GM23338 (cell line): Measurements from ENCODE around the gene SLX4IP.

Experiments used
- EZH2 ChIP-seq: fragments of 200-600 bp; sonication (generic); IDR thresholded peaks from one replicate; pipeline ENCODE4 v1.8.0; 2017; ENCODE audit warnings: antibody characterized with exemption, mild to moderate bottlenecking, low read depth; ENCODE audit not compliant: unreplicated experiment
- EZH2phosphoT487 ChIP-seq: fragments of 200-600 bp; sonication (generic); IDR thresholded peaks from one replicate; pipeline ENCODE4 v1.8.1; 2018; ENCODE audit warnings: antibody characterized with exemption; ENCODE audit not compliant: unreplicated experiment
- POLR2AphosphoS5 ChIP-seq: IDR thresholded peaks from 2 replicates; pipeline ENCODE4 v1.6.1; 2016; ENCODE audit warnings: antibody characterized with exemption, low read depth
- ZNF114 ChIP-seq: fragments of 250-450 bp; sonication (Bioruptor Pico); IDR thresholded peaks from 2 replicates; pipeline ENCODE4 v1.5.0; 2020; ENCODE audit warnings: mild to moderate bottlenecking, moderate library complexity
- TF ChIP-seq, protein P1 (sequence below), 2 experiments: fragments of 200-600 bp in 1 of 2; sonication (generic) in 1 of 2; conservative IDR thresholded peaks; 2 replicates each; pipeline versions ENCODE4 v1.5.1 to v1.6.1; 2016 to 2017; ENCODE audit warnings: antibody characterized with exemption in 2 of 2, low read depth in 2 of 2, mild to moderate bottlenecking in 2 of 2, moderate library complexity in 1 of 2
- TF ChIP-seq, protein P2 (sequence below): IDR thresholded peaks from 2 replicates; pipeline ENCODE4 v1.6.1; 2016; ENCODE audit warnings: antibody characterized with exemption
- TF ChIP-seq, protein P3 (sequence below): fragments of 250-450 bp; sonication (Bioruptor Pico); IDR thresholded peaks from 2 replicates; pipeline ENCODE4 v1.5.0; 2020; ENCODE audit warnings: mild to moderate bottlenecking, moderate library complexity

DNA sequence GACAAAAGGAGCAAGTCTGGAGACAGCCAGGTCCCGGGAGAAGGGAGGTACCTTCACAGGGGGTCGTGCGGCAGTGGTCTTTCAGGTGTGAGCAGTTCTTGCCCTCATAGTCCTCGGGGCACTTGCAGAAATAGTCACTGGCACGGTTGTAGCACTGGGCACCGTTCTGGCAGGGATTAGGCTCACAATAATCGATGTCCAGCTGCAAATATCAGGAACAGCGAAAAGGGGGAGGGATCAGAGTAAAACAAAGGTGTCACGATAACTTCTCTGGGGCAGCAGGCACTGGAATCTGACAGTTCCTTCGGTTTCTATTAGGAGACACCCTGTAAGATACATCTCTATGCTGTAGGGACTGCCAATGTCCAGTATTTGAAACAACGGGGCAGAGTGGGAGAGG, 212.8 kb downstream of the SLX4IP start:
- TF ChIP-seq, protein P1, sequence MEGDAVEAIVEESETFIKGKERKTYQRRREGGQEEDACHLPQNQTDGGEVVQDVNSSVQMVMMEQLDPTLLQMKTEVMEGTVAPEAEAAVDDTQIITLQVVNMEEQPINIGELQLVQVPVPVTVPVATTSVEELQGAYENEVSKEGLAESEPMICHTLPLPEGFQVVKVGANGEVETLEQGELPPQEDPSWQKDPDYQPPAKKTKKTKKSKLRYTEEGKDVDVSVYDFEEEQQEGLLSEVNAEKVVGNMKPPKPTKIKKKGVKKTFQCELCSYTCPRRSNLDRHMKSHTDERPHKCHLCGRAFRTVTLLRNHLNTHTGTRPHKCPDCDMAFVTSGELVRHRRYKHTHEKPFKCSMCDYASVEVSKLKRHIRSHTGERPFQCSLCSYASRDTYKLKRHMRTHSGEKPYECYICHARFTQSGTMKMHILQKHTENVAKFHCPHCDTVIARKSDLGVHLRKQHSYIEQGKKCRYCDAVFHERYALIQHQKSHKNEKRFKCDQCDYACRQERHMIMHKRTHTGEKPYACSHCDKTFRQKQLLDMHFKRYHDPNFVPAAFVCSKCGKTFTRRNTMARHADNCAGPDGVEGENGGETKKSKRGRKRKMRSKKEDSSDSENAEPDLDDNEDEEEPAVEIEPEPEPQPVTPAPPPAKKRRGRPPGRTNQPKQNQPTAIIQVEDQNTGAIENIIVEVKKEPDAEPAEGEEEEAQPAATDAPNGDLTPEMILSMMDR (conservative IDR thresholded peaks at IDR 0.05; ENCODE audit: low read depth in 2 of 2): no peak
- TF ChIP-seq POLR2AphosphoS5 (no peak), EZH2 (no peak), ZNF114 (CRISPR knock-in tag) (no peak), EZH2phosphoT487 (no peak)
- TF ChIP-seq, protein P2, sequence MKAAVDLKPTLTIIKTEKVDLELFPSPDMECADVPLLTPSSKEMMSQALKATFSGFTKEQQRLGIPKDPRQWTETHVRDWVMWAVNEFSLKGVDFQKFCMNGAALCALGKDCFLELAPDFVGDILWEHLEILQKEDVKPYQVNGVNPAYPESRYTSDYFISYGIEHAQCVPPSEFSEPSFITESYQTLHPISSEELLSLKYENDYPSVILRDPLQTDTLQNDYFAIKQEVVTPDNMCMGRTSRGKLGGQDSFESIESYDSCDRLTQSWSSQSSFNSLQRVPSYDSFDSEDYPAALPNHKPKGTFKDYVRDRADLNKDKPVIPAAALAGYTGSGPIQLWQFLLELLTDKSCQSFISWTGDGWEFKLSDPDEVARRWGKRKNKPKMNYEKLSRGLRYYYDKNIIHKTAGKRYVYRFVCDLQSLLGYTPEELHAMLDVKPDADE: no peak
- TF ChIP-seq, protein P3, sequence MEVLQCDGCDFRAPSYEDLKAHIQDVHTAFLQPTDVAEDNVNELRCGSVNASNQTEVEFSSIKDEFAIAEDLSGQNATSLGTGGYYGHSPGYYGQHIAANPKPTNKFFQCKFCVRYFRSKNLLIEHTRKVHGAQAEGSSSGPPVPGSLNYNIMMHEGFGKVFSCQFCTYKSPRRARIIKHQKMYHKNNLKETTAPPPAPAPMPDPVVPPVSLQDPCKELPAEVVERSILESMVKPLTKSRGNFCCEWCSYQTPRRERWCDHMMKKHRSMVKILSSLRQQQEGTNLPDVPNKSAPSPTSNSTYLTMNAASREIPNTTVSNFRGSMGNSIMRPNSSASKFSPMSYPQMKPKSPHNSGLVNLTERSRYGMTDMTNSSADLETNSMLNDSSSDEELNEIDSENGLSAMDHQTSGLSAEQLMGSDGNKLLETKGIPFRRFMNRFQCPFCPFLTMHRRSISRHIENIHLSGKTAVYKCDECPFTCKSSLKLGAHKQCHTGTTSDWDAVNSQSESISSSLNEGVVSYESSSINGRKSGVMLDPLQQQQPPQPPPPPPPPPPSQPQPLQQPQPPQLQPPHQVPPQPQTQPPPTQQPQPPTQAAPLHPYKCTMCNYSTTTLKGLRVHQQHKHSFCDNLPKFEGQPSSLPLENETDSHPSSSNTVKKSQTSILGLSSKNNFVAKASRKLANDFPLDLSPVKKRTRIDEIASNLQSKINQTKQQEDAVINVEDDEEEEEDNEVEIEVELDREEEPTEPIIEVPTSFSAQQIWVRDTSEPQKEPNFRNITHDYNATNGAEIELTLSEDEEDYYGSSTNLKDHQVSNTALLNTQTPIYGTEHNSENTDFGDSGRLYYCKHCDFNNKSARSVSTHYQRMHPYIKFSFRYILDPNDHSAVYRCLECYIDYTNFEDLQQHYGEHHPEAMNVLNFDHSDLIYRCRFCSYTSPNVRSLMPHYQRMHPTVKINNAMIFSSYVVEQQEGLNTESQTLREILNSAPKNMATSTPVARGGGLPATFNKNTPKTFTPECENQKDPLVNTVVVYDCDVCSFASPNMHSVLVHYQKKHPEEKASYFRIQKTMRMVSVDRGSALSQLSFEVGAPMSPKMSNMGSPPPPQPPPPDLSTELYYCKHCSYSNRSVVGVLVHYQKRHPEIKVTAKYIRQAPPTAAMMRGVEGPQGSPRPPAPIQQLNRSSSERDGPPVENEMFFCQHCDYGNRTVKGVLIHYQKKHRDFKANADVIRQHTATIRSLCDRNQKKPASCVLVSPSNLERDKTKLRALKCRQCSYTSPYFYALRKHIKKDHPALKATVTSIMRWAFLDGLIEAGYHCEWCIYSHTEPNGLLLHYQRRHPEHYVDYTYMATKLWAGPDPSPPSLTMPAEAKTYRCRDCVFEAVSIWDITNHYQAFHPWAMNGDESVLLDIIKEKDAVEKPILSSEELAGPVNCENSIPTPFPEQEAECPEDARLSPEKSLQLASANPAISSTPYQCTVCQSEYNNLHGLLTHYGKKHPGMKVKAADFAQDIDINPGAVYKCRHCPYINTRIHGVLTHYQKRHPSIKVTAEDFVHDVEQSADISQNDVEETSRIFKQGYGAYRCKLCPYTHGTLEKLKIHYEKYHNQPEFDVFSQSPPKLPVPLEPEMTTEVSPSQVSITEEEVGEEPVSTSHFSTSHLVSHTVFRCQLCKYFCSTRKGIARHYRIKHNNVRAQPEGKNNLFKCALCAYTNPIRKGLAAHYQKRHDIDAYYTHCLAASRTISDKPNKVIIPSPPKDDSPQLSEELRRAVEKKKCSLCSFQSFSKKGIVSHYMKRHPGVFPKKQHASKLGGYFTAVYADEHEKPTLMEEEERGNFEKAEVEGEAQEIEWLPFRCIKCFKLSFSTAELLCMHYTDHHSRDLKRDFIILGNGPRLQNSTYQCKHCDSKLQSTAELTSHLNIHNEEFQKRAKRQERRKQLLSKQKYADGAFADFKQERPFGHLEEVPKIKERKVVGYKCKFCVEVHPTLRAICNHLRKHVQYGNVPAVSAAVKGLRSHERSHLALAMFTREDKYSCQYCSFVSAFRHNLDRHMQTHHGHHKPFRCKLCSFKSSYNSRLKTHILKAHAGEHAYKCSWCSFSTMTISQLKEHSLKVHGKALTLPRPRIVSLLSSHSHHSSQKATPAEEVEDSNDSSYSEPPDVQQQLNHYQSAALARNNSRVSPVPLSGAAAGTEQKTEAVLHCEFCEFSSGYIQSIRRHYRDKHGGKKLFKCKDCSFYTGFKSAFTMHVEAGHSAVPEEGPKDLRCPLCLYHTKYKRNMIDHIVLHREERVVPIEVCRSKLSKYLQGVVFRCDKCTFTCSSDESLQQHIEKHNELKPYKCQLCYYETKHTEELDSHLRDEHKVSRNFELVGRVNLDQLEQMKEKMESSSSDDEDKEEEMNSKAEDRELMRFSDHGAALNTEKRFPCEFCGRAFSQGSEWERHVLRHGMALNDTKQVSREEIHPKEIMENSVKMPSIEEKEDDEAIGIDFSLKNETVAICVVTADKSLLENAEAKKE (CRISPR knock-in tag): no peak
